ENCODE results near the gene GMPR.

GMPR gene

DNA sequence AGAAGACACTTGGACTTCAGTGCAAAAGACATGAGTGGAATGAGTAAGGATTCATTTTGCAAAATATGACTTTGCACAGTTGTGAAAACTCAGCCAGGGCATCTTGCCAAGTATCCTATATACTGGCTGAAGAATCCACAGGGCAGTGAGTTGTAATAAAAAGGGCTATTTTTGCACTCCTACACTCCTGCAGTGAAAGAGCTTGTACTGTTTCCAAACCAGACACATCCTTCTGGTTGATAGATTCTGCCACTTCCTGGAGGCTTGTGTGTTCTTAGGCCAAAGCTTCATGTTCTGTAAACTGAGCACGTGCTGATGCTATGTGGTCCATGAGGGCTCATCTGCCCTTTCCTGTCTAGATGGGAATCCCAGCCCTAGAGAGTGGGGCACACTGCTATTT lies 34.9 kb downstream of the GMPR start:
- no peaks in the 10 kb centered on the region for H3K36me3 ChIP-seq (ENCODE audit: low read length)
- no peaks in the 10 kb centered on the region for H3K27me3 ChIP-seq (ENCODE audit: low read length)
- no peaks in the 10 kb centered on the region for H4K20me1 ChIP-seq (ENCODE audit: low read depth, low read length)
- no peak overlapping the region for H3K27ac ChIP-seq (ENCODE audit: low read depth, low read length)
- no peaks in the 10 kb centered on the region for H3F3A ChIP-seq (ENCODE audit: insufficient read depth)
- H3K9me3 ChIP-seq (ENCODE audit: insufficient read depth, low read length) = no peaks in the 10 kb centered on the region
- H2AFZ ChIP-seq (ENCODE audit: low read depth, low read length, severe bottlenecking) = no peak overlapping the region
- no peaks in the 10 kb centered on the region for H3K79me2 ChIP-seq (ENCODE audit: insufficient read depth, low read length)
- no peak for TF ChIP-seq EZH2phosphoT487 (conservative IDR thresholded peaks at IDR 0.05; ENCODE audit: low read length)
- no peak for TF ChIP-seq CTCF (IDR thresholded peaks at IDR 0.05; ENCODE audit: insufficient read depth, low read length, poor library complexity, severe bottlenecking)
- no peaks in the 10 kb centered on the region for H3K9me2 ChIP-seq (replicated peaks; ENCODE audit: insufficient read depth, low read length)
- H3K9ac ChIP-seq (ENCODE audit: low read length) = no peak overlapping the region
- no peak overlapping the region for H3K4me2 ChIP-seq (ENCODE audit: low read depth, low read length, poor library complexity, severe bottlenecking)
- H3K4me3 ChIP-seq (ENCODE audit: insufficient read depth, low read length, poor library complexity, severe bottlenecking) = no peak overlapping the region

GRCh38 chr6:16274483-16274882 lies 36.1 kb downstream of the GMPR start:
- Histone ChIP-seq H3K27me3 (ENCODE audit: low read length) (no peaks in the 10 kb centered on the region), H3K79me2 (ENCODE audit: insufficient read depth, low read length) (no peaks in the 10 kb centered on the region), H3K9me3 (ENCODE audit: insufficient read depth, low read length) (no peaks in the 10 kb centered on the region), H3K36me3 (ENCODE audit: low read length) (no peaks in the 10 kb centered on the region), H3F3A (ENCODE audit: insufficient read depth) (no peaks in the 10 kb centered on the region), H3K9me2 (replicated peaks; ENCODE audit: insufficient read depth, low read length) (no peaks in the 10 kb centered on the region), H3K4me2 (ENCODE audit: low read depth, low read length, poor library complexity, severe bottlenecking) (no peak overlapping the region), H3K27ac (ENCODE audit: low read depth, low read length) (no peak overlapping the region), H4K20me1 (ENCODE audit: low read depth, low read length) (no peaks in the 10 kb centered on the region), H3K4me3 (ENCODE audit: insufficient read depth, low read length, poor library complexity, severe bottlenecking) (no peak overlapping the region), H2AFZ (ENCODE audit: low read depth, low read length, severe bottlenecking) (no peak overlapping the region), H3K9ac (ENCODE audit: low read length) (no peak overlapping the region)
- no peak for TF ChIP-seq EZH2phosphoT487 (conservative IDR thresholded peaks at IDR 0.05; ENCODE audit: low read length)
- TF ChIP-seq CTCF (IDR thresholded peaks at IDR 0.05; ENCODE audit: insufficient read depth, low read length, poor library complexity, severe bottlenecking) = no peak

GRCh38 chr6:16274885-16275589 lies 36.6 kb downstream of the GMPR start:
- no peak for TF ChIP-seq EZH2phosphoT487 (conservative IDR thresholded peaks at IDR 0.05; ENCODE audit: low read length)
- TF ChIP-seq CTCF (IDR thresholded peaks at IDR 0.05; ENCODE audit: insufficient read depth, low read length, poor library complexity, severe bottlenecking) = no peak
- Histone ChIP-seq H3K4me3 (ENCODE audit: insufficient read depth, low read length, poor library complexity, severe bottlenecking) (no peak overlapping the region), H3K36me3 (ENCODE audit: low read length) (no peaks in the 10 kb centered on the region), H3K4me2 (ENCODE audit: low read depth, low read length, poor library complexity, severe bottlenecking) (no peak overlapping the region), H3K27me3 (ENCODE audit: low read length) (no peaks in the 10 kb centered on the region), H3K9me3 (ENCODE audit: insufficient read depth, low read length) (no peaks in the 10 kb centered on the region), H3F3A (ENCODE audit: insufficient read depth) (no peaks in the 10 kb centered on the region), H3K79me2 (ENCODE audit: insufficient read depth, low read length) (no peaks in the 10 kb centered on the region), H3K9me2 (replicated peaks; ENCODE audit: insufficient read depth, low read length) (no peaks in the 10 kb centered on the region), H3K9ac (ENCODE audit: low read length) (no peak overlapping the region), H2AFZ (ENCODE audit: low read depth, low read length, severe bottlenecking) (no peak overlapping the region), H3K27ac (ENCODE audit: low read depth, low read length) (no peak overlapping the region), H4K20me1 (ENCODE audit: low read depth, low read length) (no peaks in the 10 kb centered on the region)

Measured in SU-DHL-6 (cell line).